IMR-90 (cell line): Measurements from ENCODE around the gene ERC2. TPM values are rescaled to one million over a fixed set of nuclear protein-coding genes. Genes with fewer than 3 reads are reported as not detected.

Source experiments
- ATAC-seq: fragments of 200-7000 bp; cut with Tn5 transposase; 2 replicates; pipeline ENCODE4 v1.9.1; 2020; ENCODE audit warnings: low read depth, mild to moderate bottlenecking, moderate library complexity
- BruUV-seq: library from RNA; stranded (reverse); fragments of 400-500 nt; replicated peaks from 2 replicates; lab custom pipeline; 2021; lab: Mats Ljungman, UMichigan
- CTCF ChIA-PET: fragments of 300-600 bp; formaldehyde crosslinking; extraction: SDS; loops from one replicate; lab custom pipeline; 2021; ENCODE audit warnings: antibody characterized with exemption; lab: Yijun Ruan, JAX
- POLR2A ChIA-PET: fragments of 300-600 bp; sonication (Branson Sonifier 250); formaldehyde crosslinking; loops from one replicate; lab custom pipeline; 2022; ENCODE audit warnings: antibody characterized with exemption; ENCODE audit not compliant: unreplicated experiment; lab: Charles Lee
- DNase-seq: peaks from one replicate; pipeline ENCODE4 v3.0.0; 2013
- H2AFZ ChIP-seq: replicated peaks from 2 replicates; pipeline ENCODE3; 2013; ENCODE audit warnings: low read length, mild to moderate bottlenecking; ENCODE audit not compliant: poor library complexity
- H2AK5ac ChIP-seq: 2 replicates; pipeline ENCODE4 v1.6.1; 2013; ENCODE audit warnings: low read depth, low read length, inconsistent platforms
- H2AK9ac ChIP-seq: replicated peaks from 2 replicates; pipeline ENCODE3; 2013; ENCODE audit warnings: mild to moderate bottlenecking, low read depth, low read length, moderate library complexity; ENCODE audit not compliant: poor library complexity
- H2BK120ac ChIP-seq: 2 replicates; pipeline ENCODE4 v1.6.1; 2013; ENCODE audit warnings: low read depth, low read length, inconsistent platforms
- H2BK15ac ChIP-seq: 3 replicates; pipeline ENCODE4 v1.6.1; 2013; ENCODE audit warnings: low read depth, low read length, inconsistent platforms
- H2BK20ac ChIP-seq: 2 replicates; pipeline ENCODE4 v1.6.1; 2013; ENCODE audit warnings: low read depth, mild to moderate bottlenecking, inconsistent platforms, low read length, moderate library complexity
- H2BK5ac ChIP-seq: 2 replicates; pipeline ENCODE4 v1.6.1; 2013; ENCODE audit warnings: mild to moderate bottlenecking, low read depth, low read length, inconsistent platforms; ENCODE audit not compliant: poor library complexity, severe bottlenecking
- H3K14ac ChIP-seq: replicated peaks from 2 replicates; pipeline ENCODE4 v1.6.1; 2013; ENCODE audit warnings: low read depth, low read length, inconsistent platforms
- H3K18ac ChIP-seq: 2 replicates; pipeline ENCODE4 v1.6.1; 2013; ENCODE audit warnings: low read depth, low read length, control low read depth
- H3K23ac ChIP-seq: 2 replicates; pipeline ENCODE4 v1.6.1; 2013; ENCODE audit warnings: low read depth, low read length, inconsistent platforms
- H3K27ac ChIP-seq: 2 replicates; pipeline ENCODE4 v1.5.1; 2013; ENCODE audit warnings: mild to moderate bottlenecking, control low read depth, low read length; ENCODE audit not compliant: insufficient read depth
- H3K27me3 ChIP-seq: 2 replicates; pipeline ENCODE4 v1.6.1; 2013; ENCODE audit warnings: low read length; ENCODE audit not compliant: control insufficient read depth, insufficient read depth
- H3K36me3 ChIP-seq: 2 replicates; pipeline ENCODE4 v1.6.1; 2013; ENCODE audit warnings: low read length, mixed read lengths; ENCODE audit not compliant: control insufficient read depth, insufficient read depth
- H3K4ac ChIP-seq: 2 replicates; pipeline ENCODE4 v1.6.1; 2013; ENCODE audit warnings: low read depth, low read length, inconsistent platforms
- H3K4me1 ChIP-seq: 2 replicates; pipeline ENCODE4 v1.6.1; 2013; ENCODE audit warnings: low read length, mixed read lengths; ENCODE audit not compliant: control insufficient read depth, insufficient read depth
- H3K4me2 ChIP-seq: 2 replicates; pipeline ENCODE4 v1.6.1; 2013; ENCODE audit warnings: low read depth, mild to moderate bottlenecking, control low read depth, low read length, moderate library complexity
- H3K4me3 ChIP-seq: 2 replicates; pipeline ENCODE4 v1.5.1; 2013; ENCODE audit warnings: low read depth, mild to moderate bottlenecking, control low read depth, low read length, moderate library complexity; ENCODE audit not compliant: insufficient read depth
- H3K56ac ChIP-seq: 2 replicates; pipeline ENCODE4 v1.6.1; 2013; ENCODE audit warnings: low read length, inconsistent platforms; ENCODE audit not compliant: insufficient read depth; ENCODE audit errors: extremely low read depth
- H3K79me1 ChIP-seq, 2 experiments: 2 replicates each; pipeline ENCODE4 v1.6.1; 2013; ENCODE audit warnings: low read length in 2 of 2, inconsistent platforms in 1 of 2, low read depth in 1 of 2
- H3K9ac ChIP-seq: 2 replicates; pipeline ENCODE4 v1.6.1; 2013; ENCODE audit warnings: low read depth, low read length, control low read depth
- H3K9me1 ChIP-seq: 2 replicates; pipeline ENCODE4 v1.6.1; 2013; ENCODE audit warnings: low read length, inconsistent platforms; ENCODE audit not compliant: insufficient read depth
- H3K9me3 ChIP-seq: 2 replicates; pipeline ENCODE4 v1.6.1; 2013; ENCODE audit warnings: low read length; ENCODE audit not compliant: control insufficient read depth, insufficient read depth
- H4K20me1 ChIP-seq: 2 replicates; pipeline ENCODE4 v1.6.1; 2013; ENCODE audit warnings: low read length, inconsistent platforms; ENCODE audit not compliant: insufficient read depth
- H4K5ac ChIP-seq: 2 replicates; pipeline ENCODE4 v1.6.1; 2013; ENCODE audit warnings: mild to moderate bottlenecking, low read depth, low read length, control low read depth
- H4K8ac ChIP-seq, 2 experiments: 2 replicates each; pipeline ENCODE4 v1.6.1; 2013; ENCODE audit warnings: low read depth in 2 of 2, low read length in 2 of 2, control low read depth in 1 of 2, inconsistent platforms in 1 of 2
- H4K91ac ChIP-seq: 2 replicates; pipeline ENCODE4 v1.6.1; 2013; ENCODE audit warnings: low read depth, low read length, inconsistent platforms; ENCODE audit not compliant: insufficient read depth
- CTCF ChIP-seq: conservative IDR thresholded peaks from 2 replicates; pipeline ENCODE4 v1.5.1; 2012; ENCODE audit warnings: mild to moderate bottlenecking, low read depth, low read length, improper control_type of control experiment
- WGBS, 2 experiments: methylation state at CpG; one replicate each; pipeline versions ENCODE4 v1.1.5 to v1.1.7; 2013; ENCODE audit warnings: missing lambda C conversion rate in 2 of 2; ENCODE audit not compliant: insufficient read length in 1 of 2; ENCODE audit errors: extremely low coverage in 2 of 2; 5-methylcytosine and 5-hydroxymethylcytosine counted together
- dilution Hi-C: fragments of 300-500 bp; cut with HindIII; formaldehyde crosslinking; loops from one replicate; pipeline ENCODE4 v1.14.3; 2018; ENCODE audit warnings: low sequenced_read_pairs; ENCODE audit not compliant: unreplicated experiment
- in situ Hi-C: fragments of 300-500 bp; cut with MboI; formaldehyde crosslinking; loops from 3 replicates; pipeline ENCODE4 v1.14.3; 2019; ENCODE audit warnings: low sequenced_read_pairs, inconsistent platforms, mixed read lengths
- intact Hi-C: fragments of 100-400 bp; cut with micrococcal nuclease; formaldehyde crosslinking; loops from 2 replicates; pipeline ENCODE4 v1.10.0; 2022
- polyA plus RNA-seq, 3 experiments: library from polyadenylated mRNA; depleted of rRNA; stranded (reverse); fragments of >200 nt; gene quantifications; 2 replicates each; pipeline ENCODE4 v1.2.3, GENCODE V29; 2012; ENCODE audit warnings: low replicate concordance in 1 of 3
- total RNA-seq: library from RNA; depleted of rRNA; stranded (reverse); fragments of >200 nt; gene quantifications from 2 replicates; pipeline ENCODE4 v1.2.3, GENCODE V29; 2012

Gene ERC2
- total and polyA plus RNA-seq, 2 of the 4 experiments (the other 2 are of a cell fraction): 0.17 to 0.18 TPM

- H3K4me2 ChIP-seq: no peak overlapping the region
- no peak overlapping the region for H3K4me3 ChIP-seq
- H3K36me3 ChIP-seq: no peaks in the 10 kb centered on the region
- H2AK5ac ChIP-seq: no peak overlapping the region
- no peak overlapping the region for H3K14ac ChIP-seq
- no peak overlapping the region for H4K5ac ChIP-seq
- no peaks in the 10 kb centered on the region for H3K9me1 ChIP-seq
- H2BK15ac ChIP-seq: no peak overlapping the region
- in situ Hi-C loops: no loop called here
- no peak overlapping the region for H2BK20ac ChIP-seq
- TF ChIP-seq CTCF: no peak
- H4K20me1 ChIP-seq: no peaks in the 10 kb centered on the region
- no peak overlapping the region for H4K8ac ChIP-seq
- H3K79me1 ChIP-seq: no peaks in the 10 kb centered on the region
- ChIA-PET CTCF (no interaction called here), POLR2A (no interaction called here)
- DNase-seq: no peak
- H2AFZ ChIP-seq: no peak overlapping the region
- H2BK5ac ChIP-seq: no peak overlapping the region
- H3K56ac ChIP-seq: no peak overlapping the region
- H2BK120ac ChIP-seq: no peak overlapping the region
- no peaks in the 10 kb centered on the region for H3K27me3 ChIP-seq
- no peak overlapping the region for H4K91ac ChIP-seq
- no TSS peak for BruUV-seq
- H3K9me3 ChIP-seq: no peaks in the 10 kb centered on the region
- H3K18ac ChIP-seq: no peak overlapping the region
- no peak overlapping the region for H3K23ac ChIP-seq
- H3K4ac ChIP-seq: no peak overlapping the region
- intact Hi-C loops: no loop called here
- no peak overlapping the region for H3K27ac ChIP-seq
- dilution Hi-C loops: no loop called here
- no peaks in the 10 kb centered on the region for H3K4me1 ChIP-seq
- no peak overlapping the region for H2AK9ac ChIP-seq
- ATAC-seq: no peak
- H3K9ac ChIP-seq: no peak overlapping the region
- WGBS, 2 experiments: no CpG with 5 or more reads among the region's 10 CpGs
Observed at GRCh38 chr3:56087451-56088053, 380.7 kb downstream of the ERC2 start.
